HL-60 (cell line): ENCODE measurements around the gene MTFR1L.

Experiments
- DNase-seq, 2 experiments: peaks; one replicate each; pipeline ENCODE4 v3.0.0-alpha.2; 2010 to 2020; ENCODE audit warnings: low read depth in 1 of 2, low spot score in 1 of 2
- H3K27ac ChIP-seq: fragments of 250-450 bp; sonication (Bioruptor Pico); replicated peaks from 2 replicates; pipeline ENCODE4 v1.5.1; 2020; ENCODE audit warnings: mild to moderate bottlenecking, moderate library complexity
- H3K27me3 ChIP-seq: fragments of 250-450 bp; sonication (Bioruptor Pico); 2 replicates; pipeline ENCODE4 v1.5.1; 2021; ENCODE audit warnings: mild to moderate bottlenecking, moderate library complexity; ENCODE audit not compliant: insufficient read depth, poor library complexity, severe bottlenecking
- H3K4me3 ChIP-seq: replicated peaks from 2 replicates; pipeline ENCODE4 v1.5.1; 2011; ENCODE audit warnings: mild to moderate bottlenecking, control low read depth, low read length; ENCODE audit not compliant: insufficient read depth
- GABPA ChIP-seq: IDR thresholded peaks from 2 replicates; pipeline ENCODE4 v1.6.1; 2012; ENCODE audit warnings: low read depth
- POLR2AphosphoS5 ChIP-seq: IDR thresholded peaks from 2 replicates; pipeline ENCODE4 v1.6.1; 2012; ENCODE audit warnings: low read depth
- SPI1 ChIP-seq: IDR thresholded peaks from 2 replicates; pipeline ENCODE4 v1.6.1; 2012; ENCODE audit warnings: low read depth, mild to moderate bottlenecking, borderline replicate concordance
- TF ChIP-seq, protein P1 (sequence below): IDR thresholded peaks from 2 replicates; pipeline ENCODE4 v1.6.1; 2012; ENCODE audit warnings: low read depth; ENCODE audit not compliant: insufficient replicate concordance
- TF ChIP-seq, protein P2 (sequence below): IDR thresholded peaks from one replicate; pipeline ENCODE4 v1.5.1; 2011; ENCODE audit warnings: low read length, control low read depth, inconsistent platforms; ENCODE audit not compliant: insufficient read depth

MTFR1L gene

DNA sequence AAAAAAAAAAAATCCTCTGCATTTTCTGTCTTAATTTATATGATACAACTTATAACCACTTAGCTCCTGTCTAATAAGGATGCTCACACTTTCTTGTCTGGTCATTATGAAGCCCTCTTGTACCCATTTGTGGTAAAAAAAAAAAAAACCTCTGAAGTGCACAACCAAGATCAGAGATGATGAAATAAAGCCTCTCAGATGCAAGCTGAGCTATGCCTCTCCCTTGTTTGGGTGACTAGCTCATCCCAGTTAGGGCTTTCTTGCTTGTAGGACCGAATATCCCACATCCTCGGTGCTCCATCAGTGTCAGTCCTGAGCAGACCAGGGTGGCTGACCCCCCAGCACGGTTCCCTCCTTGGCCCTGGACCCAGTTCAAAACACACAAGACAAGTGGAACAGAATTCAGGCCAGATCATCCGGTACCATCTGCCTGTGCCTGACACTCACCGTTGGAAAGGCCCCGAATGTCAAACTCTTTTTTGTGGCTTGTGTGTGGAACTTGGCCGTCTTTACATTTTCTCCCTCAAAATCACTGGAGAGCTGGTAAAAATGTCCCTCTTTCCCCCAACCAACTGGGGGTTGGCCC lies 26.1 kb upstream of the MTFR1L start:
- Histone ChIP-seq H3K27ac (no peak overlapping the region), H3K4me3 (no peak overlapping the region), H3K27me3 (no peaks in the 10 kb centered on the region)
- TF ChIP-seq, protein P1, sequence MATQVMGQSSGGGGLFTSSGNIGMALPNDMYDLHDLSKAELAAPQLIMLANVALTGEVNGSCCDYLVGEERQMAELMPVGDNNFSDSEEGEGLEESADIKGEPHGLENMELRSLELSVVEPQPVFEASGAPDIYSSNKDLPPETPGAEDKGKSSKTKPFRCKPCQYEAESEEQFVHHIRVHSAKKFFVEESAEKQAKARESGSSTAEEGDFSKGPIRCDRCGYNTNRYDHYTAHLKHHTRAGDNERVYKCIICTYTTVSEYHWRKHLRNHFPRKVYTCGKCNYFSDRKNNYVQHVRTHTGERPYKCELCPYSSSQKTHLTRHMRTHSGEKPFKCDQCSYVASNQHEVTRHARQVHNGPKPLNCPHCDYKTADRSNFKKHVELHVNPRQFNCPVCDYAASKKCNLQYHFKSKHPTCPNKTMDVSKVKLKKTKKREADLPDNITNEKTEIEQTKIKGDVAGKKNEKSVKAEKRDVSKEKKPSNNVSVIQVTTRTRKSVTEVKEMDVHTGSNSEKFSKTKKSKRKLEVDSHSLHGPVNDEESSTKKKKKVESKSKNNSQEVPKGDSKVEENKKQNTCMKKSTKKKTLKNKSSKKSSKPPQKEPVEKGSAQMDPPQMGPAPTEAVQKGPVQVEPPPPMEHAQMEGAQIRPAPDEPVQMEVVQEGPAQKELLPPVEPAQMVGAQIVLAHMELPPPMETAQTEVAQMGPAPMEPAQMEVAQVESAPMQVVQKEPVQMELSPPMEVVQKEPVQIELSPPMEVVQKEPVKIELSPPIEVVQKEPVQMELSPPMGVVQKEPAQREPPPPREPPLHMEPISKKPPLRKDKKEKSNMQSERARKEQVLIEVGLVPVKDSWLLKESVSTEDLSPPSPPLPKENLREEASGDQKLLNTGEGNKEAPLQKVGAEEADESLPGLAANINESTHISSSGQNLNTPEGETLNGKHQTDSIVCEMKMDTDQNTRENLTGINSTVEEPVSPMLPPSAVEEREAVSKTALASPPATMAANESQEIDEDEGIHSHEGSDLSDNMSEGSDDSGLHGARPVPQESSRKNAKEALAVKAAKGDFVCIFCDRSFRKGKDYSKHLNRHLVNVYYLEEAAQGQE = no peak
- no peak for TF ChIP-seq GABPA
- no peak for TF ChIP-seq SPI1
- no peak for TF ChIP-seq POLR2AphosphoS5
- TF ChIP-seq, protein P2, sequence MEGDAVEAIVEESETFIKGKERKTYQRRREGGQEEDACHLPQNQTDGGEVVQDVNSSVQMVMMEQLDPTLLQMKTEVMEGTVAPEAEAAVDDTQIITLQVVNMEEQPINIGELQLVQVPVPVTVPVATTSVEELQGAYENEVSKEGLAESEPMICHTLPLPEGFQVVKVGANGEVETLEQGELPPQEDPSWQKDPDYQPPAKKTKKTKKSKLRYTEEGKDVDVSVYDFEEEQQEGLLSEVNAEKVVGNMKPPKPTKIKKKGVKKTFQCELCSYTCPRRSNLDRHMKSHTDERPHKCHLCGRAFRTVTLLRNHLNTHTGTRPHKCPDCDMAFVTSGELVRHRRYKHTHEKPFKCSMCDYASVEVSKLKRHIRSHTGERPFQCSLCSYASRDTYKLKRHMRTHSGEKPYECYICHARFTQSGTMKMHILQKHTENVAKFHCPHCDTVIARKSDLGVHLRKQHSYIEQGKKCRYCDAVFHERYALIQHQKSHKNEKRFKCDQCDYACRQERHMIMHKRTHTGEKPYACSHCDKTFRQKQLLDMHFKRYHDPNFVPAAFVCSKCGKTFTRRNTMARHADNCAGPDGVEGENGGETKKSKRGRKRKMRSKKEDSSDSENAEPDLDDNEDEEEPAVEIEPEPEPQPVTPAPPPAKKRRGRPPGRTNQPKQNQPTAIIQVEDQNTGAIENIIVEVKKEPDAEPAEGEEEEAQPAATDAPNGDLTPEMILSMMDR = no peak
- DNase-seq = no peak

DNA sequence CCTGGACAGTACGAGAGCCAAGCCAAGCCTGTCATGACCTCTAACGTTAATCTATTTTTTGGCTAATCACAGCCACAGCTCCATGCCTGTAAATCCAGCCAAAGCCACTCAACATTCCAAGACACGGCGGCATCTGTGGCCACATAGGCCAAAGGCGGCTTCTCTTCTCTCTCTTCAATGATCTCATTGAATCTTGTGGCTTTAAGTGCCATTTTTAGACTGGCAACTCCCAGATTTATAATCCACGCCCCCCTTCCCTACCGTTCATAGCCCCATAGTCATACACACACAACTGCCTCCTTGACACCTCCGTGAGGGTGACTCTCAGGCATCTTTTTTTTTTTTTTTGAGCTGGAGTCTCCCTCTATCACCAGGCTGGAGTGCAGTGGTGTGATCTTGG lies 25.4 kb upstream of the MTFR1L start:
- DNase-seq = no peak
- Histone ChIP-seq H3K27me3 (no peaks in the 10 kb centered on the region), H3K4me3 (no peak overlapping the region), H3K27ac (no peak overlapping the region)
- TF ChIP-seq, protein P2 = no peak
- TF ChIP-seq SPI1 = no peak
- TF ChIP-seq, protein P1 = no peak
- no peak for TF ChIP-seq GABPA
- no peak for TF ChIP-seq POLR2AphosphoS5

DNA sequence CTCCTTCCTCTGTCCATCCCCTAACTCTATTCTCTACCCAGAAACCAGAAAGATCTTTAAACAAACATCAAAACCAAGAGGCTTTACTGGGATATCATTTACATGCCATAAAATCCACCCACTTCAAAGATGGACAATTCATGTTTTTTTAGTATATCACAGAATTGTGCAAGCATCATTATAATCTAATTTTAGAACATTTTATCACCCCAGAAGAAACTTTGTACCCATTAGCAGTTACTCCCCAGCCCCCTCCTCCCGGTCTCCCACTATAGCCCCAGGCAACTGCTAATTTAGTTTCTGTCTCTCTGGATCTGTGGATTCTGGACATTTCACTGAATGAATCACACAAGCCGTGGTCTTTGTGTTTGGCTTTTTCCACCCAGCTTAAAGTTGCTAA lies 24.5 kb upstream of the MTFR1L start:
- TF ChIP-seq SPI1 (no peak), GABPA (no peak), POLR2AphosphoS5 (no peak)
- TF ChIP-seq, protein P2 = no peak
- TF ChIP-seq, protein P1 = no peak
- Histone ChIP-seq H3K27ac (no peak overlapping the region), H3K4me3 (no peak overlapping the region), H3K27me3 (no peaks in the 10 kb centered on the region)
- DNase-seq = no peak
